ENCODE results near the gene PSMB8.
A peak's percentile ranks its signal among the peaks of the same experiment; 100 is the strongest.
"Not testable (repeated sequence)": the region's sequence is repeated elsewhere in the genome, so short reads cannot be mapped to it uniquely, and the experiment has no call there.

PSMB8 gene

DNA sequence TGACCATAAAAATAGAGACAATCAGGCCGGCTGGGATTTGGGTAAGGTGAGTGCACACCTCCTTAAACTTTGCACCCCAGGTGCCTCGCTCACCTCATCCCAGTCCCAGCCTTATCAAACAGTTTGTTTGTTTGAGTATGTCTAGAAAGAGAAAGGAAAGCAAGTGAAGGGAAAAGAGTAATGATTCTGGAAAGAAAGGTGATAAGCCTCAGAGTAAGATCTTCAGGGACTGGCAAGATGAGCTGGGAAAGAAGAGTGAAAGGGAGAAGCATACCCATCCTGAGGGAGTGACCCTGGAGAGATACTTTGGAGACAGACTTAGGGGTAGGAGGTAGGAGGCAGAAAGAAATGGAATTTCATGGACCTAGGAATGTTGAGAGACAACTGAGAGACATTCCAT, 7.0 kb downstream of the PSMB8 start:
- no peak for DNase-seq

DNA sequence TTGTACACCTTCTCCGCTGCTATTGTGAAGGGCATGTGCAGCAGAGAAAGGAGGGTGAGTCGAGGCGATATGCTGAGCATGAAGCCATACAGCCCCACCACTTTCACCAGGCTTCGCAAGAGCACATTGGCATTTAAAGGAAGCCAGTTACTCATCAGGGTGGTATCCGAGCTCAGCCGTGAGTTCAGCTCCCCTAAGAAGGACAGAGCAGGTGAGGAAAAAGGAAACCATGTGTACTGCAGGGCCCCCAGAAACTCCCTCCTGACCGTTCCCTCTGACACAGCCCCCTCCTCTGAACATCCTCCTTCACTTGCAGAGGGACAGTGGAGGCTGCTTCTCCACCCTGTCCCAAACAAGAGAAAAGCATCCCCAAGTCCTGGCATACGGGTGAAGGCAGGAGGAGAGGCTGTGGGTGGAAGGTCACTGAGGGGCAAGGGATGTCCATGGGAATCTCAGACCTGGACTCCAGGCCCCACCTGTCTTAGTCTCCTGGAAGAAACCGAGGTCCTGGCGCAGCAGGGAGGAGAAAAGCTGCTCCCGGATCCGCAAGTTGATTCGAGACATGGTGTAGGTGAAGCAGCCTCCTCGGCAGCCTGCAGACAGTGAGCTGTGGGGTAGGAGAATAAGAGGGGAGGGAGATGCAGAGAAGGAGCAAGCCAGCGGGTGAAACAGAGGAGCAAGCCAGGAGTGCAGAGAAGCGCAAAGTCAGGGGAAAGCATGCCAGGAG, 8.5 kb downstream of the PSMB8 start:
- DNase-seq: no peak

DNA sequence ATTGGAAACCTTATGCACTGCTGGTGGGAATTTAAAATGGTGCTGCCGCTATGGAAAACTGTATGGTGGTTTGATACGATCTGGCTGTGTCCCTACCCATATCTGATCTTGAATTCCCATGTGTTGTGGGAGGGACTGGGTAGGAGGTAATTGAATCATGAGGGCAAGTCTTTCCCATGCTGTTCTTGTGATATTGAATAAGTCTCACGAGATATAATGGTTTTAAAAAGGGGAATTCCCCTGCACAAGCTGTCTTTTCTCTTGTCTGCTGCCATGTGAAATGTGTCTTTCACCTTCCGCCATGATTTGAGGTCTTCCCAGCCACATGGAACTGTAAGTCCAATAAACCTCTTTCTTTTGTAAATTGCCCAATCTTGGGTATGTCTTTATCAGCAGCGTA, 10.2 kb downstream of the PSMB8 start:
- no peak for DNase-seq

DNA sequence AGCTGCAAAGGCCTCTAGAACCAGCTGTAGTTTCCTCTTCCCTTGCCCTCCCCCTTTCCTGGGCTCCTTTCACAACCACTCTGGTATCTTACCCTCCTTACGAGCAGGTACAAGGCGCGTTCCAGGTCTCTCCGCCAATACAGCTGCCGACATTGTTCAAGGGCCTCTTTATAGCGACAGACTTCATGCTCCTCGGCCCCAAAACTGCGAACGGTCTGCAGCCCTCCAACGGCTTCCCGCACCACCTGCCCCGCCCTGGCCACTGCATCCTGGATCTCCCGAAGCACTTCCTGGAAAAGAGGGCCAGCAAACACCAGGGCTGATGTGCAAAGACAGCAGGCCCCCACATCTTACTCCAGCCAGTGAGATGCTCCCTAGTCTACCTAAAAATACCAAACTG, 11.3 kb downstream of the PSMB8 start:
- DNase-seq: no peak

DNA sequence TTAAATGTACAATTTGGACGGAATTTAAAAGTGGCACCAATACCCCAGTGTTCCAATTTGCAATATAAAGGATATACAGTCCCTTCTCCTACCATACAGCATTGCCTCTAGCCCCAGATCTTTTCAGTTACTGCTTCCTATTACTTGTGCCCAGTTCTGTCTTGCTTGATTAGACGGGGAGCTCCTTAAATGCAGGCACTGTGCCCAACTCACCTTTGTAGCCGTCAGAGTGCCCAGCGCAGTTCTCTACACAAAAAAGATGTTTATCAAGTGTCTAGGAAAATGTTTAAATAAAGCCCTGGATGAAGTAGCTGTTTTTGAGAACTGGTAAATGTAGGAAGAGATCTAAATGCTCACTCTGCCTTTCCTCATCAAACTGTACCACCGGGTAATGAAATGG, 12.9 kb downstream of the PSMB8 start:
- DNase-seq: no peak

DNA sequence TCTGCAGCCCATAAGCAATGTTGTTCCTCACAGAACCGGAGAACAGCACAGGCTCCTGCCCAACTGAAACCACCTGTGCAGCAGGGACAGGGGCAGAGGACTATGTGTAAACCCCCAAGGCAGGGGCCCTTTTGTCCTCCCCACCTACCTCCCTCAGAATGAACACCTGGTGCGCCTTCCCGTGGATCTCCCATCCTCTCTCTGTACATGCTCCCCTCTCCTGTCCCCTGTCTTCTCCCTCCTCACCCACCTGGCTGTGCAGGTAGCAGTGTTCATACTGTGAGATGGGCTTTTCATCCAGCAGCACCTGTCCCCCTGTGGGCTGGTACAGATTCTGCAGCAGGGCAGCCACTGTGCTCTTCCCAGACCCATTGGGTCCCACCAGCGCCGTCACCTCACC, 13.8 kb downstream of the PSMB8 start:
- DNase-seq: no peak

DNA sequence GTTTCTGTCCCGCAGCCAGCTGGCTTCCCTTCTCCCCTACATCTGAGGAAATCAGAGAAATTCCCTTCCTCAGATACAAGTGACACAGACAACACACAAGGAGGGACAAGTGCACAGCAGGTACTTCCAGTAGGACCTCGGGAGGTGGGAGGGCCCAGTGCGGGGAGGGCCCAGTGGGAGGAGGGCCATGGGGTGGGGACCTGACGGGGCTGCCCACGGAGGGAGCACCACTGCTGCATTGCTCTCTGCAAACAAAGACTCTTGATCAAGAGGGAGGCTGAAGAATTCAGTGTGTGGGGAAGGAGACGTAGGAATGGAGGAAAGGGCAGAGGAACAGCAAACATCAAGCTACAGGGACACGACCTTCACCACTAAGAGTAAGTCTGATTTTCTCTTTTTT, 14.4 kb downstream of the PSMB8 start:
- no peak for DNase-seq

DNA sequence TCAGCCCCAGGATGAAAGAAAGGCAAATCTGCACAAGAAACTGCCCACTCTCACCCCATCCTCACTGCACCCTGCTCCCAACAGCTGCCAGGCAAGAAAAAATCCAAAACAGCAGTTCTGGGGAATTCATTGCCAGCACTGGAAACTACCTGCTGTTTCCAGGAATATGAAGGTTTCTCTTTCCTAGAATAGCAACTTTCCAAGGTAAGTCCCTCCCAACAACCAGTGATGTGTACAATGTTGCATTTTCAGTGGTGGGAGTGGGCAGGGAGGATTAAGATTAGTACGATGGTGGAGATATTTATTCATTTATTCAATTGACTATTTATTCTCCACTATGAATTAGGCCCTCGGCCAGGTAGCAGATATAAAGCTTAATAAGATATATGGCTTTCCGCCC, 16.8 kb downstream of the PSMB8 start:
- DNase-seq: no peak

DNA sequence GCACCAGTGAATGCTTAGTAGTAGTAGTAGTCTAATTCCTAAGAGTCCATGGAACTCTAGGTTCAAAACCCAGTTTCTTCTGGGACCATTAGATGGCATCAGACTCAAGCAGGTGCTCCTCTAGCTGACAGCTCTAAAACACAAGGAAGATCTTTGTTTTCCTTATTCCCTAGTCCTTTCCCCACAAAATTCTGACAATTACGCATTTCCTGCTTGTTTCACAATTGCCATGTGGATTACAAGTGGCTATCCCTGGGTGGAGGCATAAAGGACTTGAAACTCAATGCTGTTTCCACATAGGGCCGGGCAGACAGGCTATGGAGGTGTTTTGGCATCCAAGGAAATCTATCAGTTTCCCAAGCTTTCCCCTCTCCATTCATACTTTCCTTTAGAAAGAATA, 17.9 kb downstream of the PSMB8 start:
- DNase-seq: no peak

DNA sequence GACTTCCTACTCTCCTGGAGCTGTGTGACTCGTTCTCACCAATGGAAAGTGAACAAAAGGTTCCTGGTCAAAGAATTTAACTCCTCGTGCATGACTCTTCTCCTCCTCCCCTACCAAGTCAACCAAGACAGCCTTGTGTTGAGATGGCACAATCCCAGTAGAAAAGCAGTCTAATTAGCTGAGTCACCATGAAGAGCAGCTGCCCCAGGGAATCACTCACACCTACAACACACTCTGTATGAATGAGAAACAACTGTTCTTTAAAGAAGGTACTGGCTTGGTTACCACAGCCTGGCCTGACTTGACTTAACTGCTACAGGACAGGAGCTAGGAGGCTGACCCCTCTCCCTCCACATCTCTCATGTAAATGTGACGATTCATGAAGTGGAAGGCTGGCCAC, 24.1 kb downstream of the PSMB8 start:
- no peak for DNase-seq

DNA sequence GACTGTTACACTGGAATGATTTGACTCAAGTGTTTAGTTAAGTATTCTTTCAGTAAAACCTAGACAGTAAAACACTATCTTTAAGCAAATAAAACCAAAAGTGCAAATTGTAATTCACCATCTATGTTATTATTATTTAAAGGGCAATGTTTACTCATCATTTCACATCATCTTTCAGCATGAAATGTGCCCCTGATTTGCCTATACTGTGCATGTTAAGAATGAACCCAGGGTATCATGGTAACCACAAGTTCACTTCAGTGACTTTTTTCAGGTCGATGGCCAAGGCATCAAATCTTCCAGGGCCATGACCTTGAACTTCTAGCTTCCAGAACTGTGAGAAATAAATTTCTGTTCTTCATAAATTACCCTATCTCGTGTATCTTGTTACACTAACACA, 25.0 kb downstream of the PSMB8 start:
- DNase-seq: no peak

DNA sequence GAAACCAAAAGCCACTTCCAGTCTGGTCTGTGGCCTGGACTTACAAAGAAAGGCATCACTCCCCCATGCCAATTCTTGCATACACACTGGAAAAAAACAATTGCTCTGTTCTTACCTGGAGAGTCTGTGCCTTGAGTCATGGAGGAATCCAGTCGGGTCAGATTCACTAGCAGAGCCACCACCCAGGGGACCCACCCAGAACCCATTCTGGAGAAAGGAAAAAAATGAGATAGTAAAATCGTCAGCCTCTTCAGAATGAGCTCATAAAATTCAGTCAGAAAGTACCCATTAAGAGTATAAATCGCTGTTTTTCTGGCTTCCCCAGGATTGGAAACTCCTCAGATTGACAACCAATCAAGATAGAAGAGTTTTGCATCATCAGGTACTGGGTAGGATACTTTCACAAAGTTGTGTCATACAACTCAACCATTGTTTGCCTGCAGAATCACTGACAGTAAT, 27.1 kb downstream of the PSMB8 start, which contains the start of gene HLA-DOB:
HLA-DOB (minus strand) TSS at position 257 of the 459 bp plus-strand sequence; CDS start at position 206, 51 bp downstream.
- no peak for DNase-seq

DNA sequence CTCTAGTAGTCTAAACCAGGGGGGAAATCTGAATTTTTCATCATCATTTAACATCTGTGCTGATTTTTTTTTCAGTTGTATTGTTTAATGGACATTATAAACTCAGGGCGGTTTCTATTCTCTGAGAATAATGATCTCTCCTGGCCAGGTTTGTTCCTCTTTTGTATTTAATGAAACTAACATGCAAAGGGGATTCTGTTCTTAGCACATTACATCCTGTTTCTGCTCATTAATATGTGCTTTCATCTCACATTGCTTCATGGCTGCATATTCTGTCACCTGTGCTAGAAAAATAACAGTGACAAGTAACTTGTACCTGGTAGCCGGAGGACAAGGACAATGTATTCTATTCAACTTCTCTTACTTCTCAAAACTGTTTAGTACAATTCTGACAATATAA, 27.9 kb downstream of the PSMB8 start:
- DNase-seq: no peak

DNA sequence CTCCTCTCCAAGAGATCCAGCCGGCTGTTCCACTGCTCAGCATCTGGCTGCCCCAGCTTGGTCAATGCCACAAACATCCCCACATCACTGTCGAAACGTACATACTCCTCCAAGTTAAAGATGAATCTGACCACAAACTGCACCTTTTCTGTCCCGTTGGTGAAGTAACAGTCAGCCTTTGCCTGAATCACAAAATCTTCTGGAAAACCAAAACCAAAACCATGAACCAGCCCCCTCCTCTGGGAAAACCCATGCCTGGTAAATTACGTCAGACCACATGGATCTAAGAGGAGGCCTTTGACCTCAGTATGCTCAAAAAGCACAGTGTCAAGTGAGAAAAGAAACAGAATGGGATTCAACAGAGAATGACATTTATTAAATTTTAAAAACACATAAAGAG, 28.7 kb downstream of the PSMB8 start:
- no peak for DNase-seq

DNA sequence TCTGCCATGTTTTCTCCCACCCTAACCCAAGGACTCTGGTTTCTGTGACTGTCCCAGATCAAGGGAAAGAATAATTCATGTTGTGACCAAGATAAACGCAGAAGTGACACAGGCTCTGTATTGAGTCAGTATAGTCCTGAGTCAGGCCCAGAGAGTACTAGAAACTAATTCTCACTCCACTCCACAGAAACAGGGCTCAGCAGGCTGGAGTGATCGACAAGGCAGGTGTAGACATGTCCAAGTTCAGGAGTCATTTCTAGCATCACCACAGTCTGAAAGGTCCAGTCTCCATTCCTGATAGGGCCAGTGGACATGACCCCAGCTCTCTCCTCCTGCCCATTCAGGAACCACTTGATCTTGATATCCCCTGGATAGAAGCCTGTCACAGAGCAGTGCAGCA, 29.7 kb downstream of the PSMB8 start:
- no peak for DNase-seq

DNA sequence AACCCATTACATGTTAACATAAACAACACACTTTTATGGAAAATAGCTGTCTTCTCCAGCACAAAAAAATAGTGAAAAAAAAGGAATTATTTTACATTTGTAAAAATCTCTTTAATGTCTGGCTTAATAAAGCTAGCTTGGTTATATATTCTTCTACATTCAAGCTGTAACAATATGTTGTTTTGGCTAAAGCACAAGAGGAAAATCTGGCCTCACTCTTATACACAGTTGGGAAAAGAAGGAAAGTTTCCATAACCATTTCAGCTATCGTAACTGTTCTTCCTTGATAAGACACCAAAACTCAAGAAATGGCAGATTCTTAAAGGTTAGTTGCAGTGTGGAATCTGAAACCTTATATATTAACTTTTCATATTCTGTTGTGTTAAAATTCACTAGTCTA, 34.7 kb downstream of the PSMB8 start:
- no peak for DNase-seq

DNA sequence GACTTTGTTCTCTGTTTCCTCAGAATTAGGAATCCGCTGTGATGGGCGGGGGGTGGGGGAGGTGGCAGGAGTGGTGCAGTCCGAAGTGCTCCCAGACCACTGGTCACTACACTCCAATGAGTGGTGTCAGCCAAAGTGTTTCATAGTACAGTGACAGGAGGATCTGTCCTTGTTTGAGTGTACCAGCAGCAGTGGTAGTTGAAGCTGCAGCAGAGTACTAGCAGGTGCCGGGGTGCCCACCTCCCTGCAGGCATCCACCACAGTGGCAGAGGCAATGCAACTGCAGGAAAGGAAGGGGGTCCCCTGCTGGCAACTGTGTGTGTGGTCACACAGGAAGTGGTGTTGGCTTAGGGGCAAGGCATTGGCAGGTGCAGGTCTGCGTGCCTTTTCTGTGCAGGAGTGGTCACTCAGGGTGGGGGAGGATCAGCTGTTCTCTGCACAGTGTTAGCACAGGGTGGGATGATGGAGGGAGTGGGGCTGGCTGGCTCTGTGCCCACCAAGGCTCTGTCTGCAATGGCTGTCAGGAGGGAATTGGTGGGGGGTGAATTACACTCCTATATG, 36.7 kb downstream of the PSMB8 start:
- no peak for DNase-seq

DNA sequence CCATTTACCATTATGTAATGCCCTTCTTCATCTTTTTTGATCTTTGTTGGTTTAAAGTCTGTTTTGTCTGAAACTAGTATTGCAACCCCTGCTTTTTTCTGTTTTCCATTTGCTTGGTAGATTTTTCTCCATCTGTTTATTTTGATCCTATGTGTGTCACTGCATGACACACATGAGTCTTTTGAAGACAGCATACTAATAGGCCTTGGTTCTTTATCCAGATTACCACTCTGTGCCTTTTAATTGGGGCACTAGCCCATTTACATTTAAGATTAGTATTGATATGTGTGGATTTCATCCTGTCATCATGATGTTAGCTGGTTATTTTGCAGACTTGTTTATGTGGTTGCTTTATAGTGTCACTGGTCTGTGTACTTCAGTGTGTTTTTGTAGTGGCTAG, 38.4 kb downstream of the PSMB8 start:
- not testable (repeated sequence) for DNase-seq

DNA sequence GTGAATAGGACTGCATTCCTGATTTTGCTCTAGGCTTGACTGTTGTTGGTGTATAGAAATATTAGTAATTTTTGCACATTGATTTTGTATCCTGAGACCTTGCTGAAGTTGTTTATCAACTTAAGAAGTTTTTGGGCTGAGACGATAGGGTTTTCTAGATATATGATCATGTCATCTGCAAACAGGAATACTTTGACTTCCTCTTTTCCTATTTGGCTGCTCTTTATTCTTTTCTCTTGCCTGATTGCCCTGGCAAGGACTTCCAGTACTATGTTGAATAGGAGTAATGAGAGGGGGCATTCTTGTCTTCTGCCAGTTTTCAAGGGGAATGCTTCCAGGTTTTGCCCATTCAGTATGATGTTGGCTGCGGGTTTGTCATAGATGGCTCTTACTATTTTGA, 40.4 kb downstream of the PSMB8 start:
- DNase-seq: no peak

DNA sequence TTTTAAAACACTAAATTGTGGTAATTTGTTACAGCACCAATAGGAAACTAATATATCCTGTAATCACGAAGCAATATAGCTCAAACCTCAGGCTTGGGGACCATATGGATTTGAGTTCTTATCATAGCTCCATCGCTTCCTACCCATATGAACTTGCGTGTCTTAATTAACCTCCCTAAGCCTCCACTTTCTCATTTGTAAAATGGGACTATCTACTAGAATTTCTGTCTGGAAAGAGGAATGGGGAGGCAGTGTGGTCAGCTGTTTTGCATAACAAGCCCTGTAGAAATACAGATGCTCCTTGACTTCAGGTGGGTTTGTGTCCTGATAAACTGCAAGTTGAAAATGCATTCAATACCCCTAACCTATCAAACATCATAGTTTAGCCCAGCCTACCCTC, 44.1 kb downstream of the PSMB8 start:
- no peak for DNase-seq

DNA sequence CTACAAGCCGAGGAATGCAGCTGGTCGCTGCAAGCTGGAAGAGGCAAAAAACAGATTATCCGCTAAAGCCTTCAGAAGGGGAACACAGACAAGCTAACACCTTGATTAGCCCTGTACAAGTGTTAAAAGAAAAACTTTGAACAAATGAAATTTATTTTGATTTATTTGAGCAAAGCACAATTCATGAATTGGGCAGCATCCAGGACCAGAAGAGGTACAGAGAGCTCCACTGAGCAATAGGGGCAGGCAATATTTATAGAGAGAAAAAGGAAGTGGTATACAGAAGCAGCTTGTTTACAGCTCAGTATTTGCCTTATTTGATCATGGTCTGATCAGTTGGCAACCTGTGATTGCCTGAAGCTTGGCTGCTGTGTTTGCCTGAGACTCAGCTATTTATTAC, 44.7 kb downstream of the PSMB8 start:
- no peak for DNase-seq

DNA sequence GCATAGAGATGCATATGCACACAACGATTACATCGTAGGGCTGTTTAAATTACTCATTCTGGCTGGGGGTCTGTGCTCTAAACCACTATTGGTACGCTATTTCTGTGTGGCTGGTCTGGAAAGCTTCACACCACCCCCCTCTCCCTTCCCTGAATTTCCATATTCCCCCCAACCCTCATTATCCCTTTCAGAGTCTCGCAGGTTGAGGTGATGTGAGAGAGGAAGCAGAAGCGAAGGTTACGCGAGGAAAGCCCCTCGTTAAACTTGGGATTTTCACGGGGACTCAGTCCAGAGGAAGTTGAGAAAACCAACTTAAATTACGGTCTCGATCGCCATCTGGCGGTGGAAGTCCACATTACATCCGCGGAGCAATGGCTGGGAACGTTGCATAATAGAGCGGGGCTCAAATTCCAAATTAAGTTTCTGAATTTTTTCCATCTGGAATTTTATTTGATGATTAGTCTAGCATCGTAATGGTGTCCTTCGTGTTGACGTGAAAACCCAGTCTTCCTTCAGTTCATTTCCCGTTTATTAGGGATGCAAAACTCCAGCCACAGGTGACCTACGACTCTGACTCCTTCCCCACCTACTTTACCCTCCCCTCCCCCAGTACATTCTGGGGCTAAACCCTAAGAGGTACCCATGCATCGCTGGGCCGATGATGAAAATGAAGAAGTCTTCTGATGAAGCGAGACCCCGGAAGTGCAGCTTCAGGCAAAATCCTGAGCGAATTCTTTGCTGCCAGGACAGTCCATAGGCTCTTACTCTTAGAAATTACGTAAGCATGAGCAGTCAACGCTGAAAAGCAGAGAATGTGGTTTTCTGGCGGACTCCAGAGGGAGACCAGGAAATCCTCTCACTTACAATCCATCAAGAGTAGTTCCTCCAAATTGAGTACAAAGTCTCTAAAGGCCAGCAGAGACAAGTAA, 46.7 kb downstream of the PSMB8 start:
- peak; percentile 82 for DNase-seq

DNA sequence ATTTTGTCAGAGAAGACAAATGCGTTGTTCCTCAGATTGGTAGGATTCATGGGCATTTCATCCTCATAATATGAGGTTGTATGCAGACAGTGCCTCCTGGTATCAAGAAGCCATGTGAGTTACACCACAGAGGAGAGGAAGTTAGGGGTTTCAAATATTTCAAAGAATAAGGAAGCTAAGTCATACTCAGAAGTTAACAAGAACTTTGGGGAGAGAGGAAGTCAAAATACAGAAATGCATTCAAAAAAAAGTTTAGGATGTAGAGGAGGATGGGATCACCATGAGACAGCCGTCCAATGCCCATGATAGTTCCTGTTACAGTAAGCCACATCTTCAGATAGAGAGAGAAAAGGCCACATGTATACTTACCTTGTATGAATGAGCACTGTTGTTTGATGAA, 49.3 kb downstream of the PSMB8 start:
- DNase-seq: no peak

DNA sequence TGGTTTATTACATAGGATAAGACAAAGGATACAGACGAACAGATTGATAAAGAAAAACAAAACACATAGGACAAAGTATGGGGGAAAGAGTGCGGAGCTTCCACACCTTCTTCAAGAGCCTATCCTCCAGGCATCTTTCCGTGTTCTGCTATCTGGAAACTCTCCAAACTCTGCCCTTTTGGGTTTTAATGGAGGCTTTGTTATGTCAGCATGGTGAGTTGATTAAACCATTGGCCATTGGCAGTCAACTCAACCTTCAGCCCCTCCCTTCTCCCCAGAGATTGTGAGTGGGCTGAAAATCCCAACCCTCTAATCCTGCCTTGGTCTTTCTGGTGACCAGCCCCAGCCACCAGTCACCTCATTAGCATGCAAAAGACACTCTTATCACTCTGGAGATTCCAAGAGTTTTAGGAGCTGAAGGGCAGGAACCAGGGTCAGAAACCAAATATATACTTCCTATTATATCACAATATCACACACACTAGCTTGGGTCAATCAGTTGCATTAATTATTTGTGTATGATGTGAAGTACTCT, 50.9 kb downstream of the PSMB8 start:
- no peak for DNase-seq

Measured in stimulated activated CD4-positive, alpha-beta T cell treated with anti-CD3 and anti-CD28 coated beads, Interleukin-4, amount 100 ng/mL, for 1 hour (primary cell).